ENCODE results near the gene CHMP2B.

- TF ChIP-seq CTCF (IDR thresholded peaks at IDR 0.05) (no peak), POLR2A (IDR thresholded peaks at IDR 0.05) (no peak)
Observed at GRCh38 chr3:87272718-87273341, 45.7 kb downstream of the CHMP2B start.
